Stomach (tissue), 9 donors: ENCODE measurements around the gene HERPUD1. TPM values are rescaled to one million over a fixed set of nuclear protein-coding genes. Genes with fewer than 3 reads are reported as not detected.
A peak's percentile ranks its signal among the peaks of the same experiment; 100 is the strongest.

Source experiments
- DNase-seq, 2 donors: peaks; one replicate each; pipeline versions ENCODE4 v3.0.0 to v3.0.0-alpha.2; 2013 to 2019
- H3K27ac ChIP-seq, 5 donors: fragments of 200-600 bp in 4 of 5; sonication (generic) in 4 of 5; one replicate each; pipeline ENCODE4 v1.5.1; 2013 to 2019; ENCODE audit warnings: mild to moderate bottlenecking in 1 of 5, moderate library complexity in 1 of 5
- H3K27me3 ChIP-seq, 3 donors: fragments of 200-600 bp; sonication (generic); one replicate each; pipeline ENCODE4 v1.5.1; 2017 to 2019; ENCODE audit warnings: mixed run types in 1 of 3
- H3K36me3 ChIP-seq, 4 donors: fragments of 200-600 bp; sonication (generic); 1 replicate in 3 of 4; 2 replicates in 1 of 4; pipeline ENCODE4 v1.5.1; 2016 to 2019
- H3K4me1 ChIP-seq, 4 donors: fragments of 200-600 bp; sonication (generic); one replicate each; pipeline ENCODE4 v1.5.1; 2016 to 2019
- H3K4me3 ChIP-seq, 4 donors: fragments of 200-600 bp; sonication (generic) in 3 of 4; one replicate each; pipeline ENCODE4 v1.5.1; 2016 to 2019; ENCODE audit warnings: mild to moderate bottlenecking in 1 of 4
- H3K9me3 ChIP-seq, 4 donors: fragments of 200-600 bp; sonication (generic); one replicate each; pipeline ENCODE4 v1.5.1; 2016 to 2019
- EP300 ChIP-seq: sonication (generic); formaldehyde crosslinking; IDR thresholded peaks from one replicate; pipeline ENCODE4 v1.6.1; 2017; ENCODE audit warnings: antibody characterized with exemption
- POLR2A ChIP-seq, 4 donors: fragments of 450-650 bp; IDR thresholded peaks; one replicate each; pipeline ENCODE4 v1.6.1; 2016; ENCODE audit warnings: antibody characterized with exemption in 4 of 4, control low read depth in 2 of 4, mild to moderate bottlenecking in 1 of 4, moderate library complexity in 1 of 4
- POLR2AphosphoS5 ChIP-seq, 3 donors: sonication (generic); formaldehyde crosslinking; IDR thresholded peaks; one replicate each; pipeline ENCODE4 v1.6.1; 2016; ENCODE audit warnings: antibody characterized with exemption in 3 of 3
- WGBS, 5 donors: extraction: QIAGEN DNeasy Blood & Tissue Kit in 3 of 5; methylation state at CpG; one replicate each; pipeline versions ENCODE4 v1.1.5 to v1.1.7; 2013 to 2018; 5-methylcytosine and 5-hydroxymethylcytosine counted together
- intact Hi-C: fragments of 100-400 bp; cut with DNase I; formaldehyde crosslinking; loops from one replicate; pipeline ENCODE4 v1.15.1; 2023; ENCODE audit warnings: low total_unique reads
- polyA plus RNA-seq, 3 donors: library from polyadenylated mRNA; stranded (reverse); fragments of 200-250 nt; gene quantifications; one replicate each; pipeline ENCODE4 v1.2.3, GENCODE V29; 2013
- total RNA-seq, 5 donors: library from RNA; depleted of rRNA; stranded (reverse); fragments of >200 nt; gene quantifications; one replicate each; pipeline versions ENCODE4 v1.1.0 to v1.2.3, GENCODE V29; 2014 to 2016
- TF ChIP-seq, protein P1 (sequence below), 7 experiments: fragments of 450-650 bp in 4 of 7; fragments of 200-600 bp in 3 of 7; sonication (generic) in 3 of 7; IDR thresholded peaks; one replicate each; pipeline ENCODE4 v1.5.1; 2016 to 2019; ENCODE audit warnings: antibody characterized with exemption in 7 of 7, control low read depth in 2 of 7, mild to moderate bottlenecking in 1 of 7
- donor health status: healthy with polysubstance abuse.
- donor health status: Bipolar disorder and iron deficiency.
- donor health status: healthy.

The HERPUD1 gene
- total and polyA plus RNA-seq, 8 donors, result 2.6 to 329 (median 74.7) TPM

DNA sequence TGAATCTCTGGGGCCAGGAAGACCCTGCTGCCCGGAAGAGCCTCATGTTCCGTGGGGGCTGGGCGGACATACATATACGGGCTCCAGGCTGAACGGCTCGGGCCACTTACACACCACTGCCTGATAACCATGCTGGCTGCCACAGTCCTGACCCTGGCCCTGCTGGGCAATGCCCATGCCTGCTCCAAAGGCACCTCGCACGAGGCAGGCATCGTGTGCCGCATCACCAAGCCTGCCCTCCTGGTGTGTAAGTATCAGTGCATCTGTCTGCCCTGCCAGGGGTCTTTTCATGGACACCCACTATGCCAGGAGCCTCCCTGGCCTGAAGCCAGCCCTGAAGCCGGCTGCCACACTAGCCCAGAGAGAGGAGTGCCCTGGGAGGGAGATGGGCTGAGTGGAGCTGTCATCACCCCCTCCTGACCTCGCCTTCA is 29.9 kb downstream of the HERPUD1 start, which contains the start of gene CETP:
TSS of gene CETP (plus strand) at position 100 of the 431 bp plus-strand sequence. CDS start at position 130, 30 bp downstream.
- no peaks in the 10 kb centered on the region for H3K36me3 ChIP-seq
- TF ChIP-seq POLR2AphosphoS5 (IDR thresholded peaks at IDR 0.05) (no peak), EP300 (no peak), POLR2A (IDR thresholded peaks at IDR 0.05) (no peak)
- TF ChIP-seq, protein P1, sequence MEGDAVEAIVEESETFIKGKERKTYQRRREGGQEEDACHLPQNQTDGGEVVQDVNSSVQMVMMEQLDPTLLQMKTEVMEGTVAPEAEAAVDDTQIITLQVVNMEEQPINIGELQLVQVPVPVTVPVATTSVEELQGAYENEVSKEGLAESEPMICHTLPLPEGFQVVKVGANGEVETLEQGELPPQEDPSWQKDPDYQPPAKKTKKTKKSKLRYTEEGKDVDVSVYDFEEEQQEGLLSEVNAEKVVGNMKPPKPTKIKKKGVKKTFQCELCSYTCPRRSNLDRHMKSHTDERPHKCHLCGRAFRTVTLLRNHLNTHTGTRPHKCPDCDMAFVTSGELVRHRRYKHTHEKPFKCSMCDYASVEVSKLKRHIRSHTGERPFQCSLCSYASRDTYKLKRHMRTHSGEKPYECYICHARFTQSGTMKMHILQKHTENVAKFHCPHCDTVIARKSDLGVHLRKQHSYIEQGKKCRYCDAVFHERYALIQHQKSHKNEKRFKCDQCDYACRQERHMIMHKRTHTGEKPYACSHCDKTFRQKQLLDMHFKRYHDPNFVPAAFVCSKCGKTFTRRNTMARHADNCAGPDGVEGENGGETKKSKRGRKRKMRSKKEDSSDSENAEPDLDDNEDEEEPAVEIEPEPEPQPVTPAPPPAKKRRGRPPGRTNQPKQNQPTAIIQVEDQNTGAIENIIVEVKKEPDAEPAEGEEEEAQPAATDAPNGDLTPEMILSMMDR (IDR thresholded peaks at IDR 0.05), result no peak
- H3K4me3 ChIP-seq, result no peak within 1 kb of the TSS
- intact Hi-C loops, result no loop called here
- peaks cover 0 to 45% (median 8%) of the 10 kb centered on the region in 4 donors for H3K4me1 ChIP-seq
- H3K27ac ChIP-seq, result no peak within 1 kb of the TSS
- H3K9me3 ChIP-seq, result no peaks in the 10 kb centered on the region
- WGBS, 5 donors, result 74 to 84% (median 80%) methylated on average over 7 to 12 of the region's 12 CpGs
- DNase-seq, result no peak
- no peaks in the 10 kb centered on the region for H3K27me3 ChIP-seq

DNA sequence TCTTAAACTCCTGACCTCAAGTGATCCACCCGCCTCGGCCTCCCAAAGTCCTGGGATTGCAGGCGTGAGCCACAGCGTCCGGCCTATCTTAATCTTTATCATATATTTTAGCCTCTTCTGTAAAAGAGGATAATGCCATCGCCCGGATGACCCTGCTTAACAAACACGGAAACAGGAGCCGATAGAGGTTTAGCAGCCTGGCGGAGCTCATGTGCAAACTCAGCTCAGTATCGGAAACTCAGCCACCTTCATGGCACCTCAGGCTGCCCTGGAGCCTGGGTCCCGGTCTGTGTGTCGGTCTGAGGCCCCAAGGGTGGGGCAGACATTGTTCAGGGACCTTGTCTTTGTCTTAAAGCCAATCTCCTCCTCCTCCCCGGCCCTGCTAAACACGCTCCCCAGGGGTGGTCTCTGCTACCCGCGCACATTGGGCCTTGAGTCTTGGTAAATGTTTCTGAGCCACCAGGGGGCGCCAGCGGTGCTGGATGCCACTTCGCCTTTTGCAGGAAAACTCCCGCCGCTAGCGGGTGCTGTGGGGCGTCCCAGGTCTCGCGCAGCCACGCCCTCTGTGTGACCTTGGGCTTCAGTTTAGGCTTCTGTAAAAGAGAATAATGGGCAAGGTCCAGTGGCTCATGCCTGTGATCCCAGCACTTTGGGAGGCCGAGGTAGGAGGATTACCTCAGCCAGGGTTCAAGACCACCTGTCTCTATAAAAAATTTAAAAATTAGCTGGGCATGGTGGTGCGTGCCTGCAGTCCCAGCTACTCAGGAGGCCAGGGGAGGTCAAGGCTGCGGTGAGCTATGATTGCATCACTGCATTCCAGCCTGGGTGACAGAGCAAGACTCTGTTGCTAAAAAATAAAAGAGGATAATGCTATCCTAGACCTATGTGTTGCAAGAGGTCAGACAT is 32.6 kb downstream of the HERPUD1 start:
- 44 to 56% (median 46%) methylated on average over 24 to 30 of the region's 30 CpGs for WGBS, 5 donors
- peak in 1 of 3 donors; percentile 46 for TF ChIP-seq POLR2AphosphoS5 (IDR thresholded peaks at IDR 0.05)
- TF ChIP-seq POLR2A (IDR thresholded peaks at IDR 0.05), result no peak
- no peak for TF ChIP-seq EP300
- TF ChIP-seq, protein P1 (IDR thresholded peaks at IDR 0.05), result peak in 5 of 7 experiments; percentile 54 to 93 (median 81)

DNA sequence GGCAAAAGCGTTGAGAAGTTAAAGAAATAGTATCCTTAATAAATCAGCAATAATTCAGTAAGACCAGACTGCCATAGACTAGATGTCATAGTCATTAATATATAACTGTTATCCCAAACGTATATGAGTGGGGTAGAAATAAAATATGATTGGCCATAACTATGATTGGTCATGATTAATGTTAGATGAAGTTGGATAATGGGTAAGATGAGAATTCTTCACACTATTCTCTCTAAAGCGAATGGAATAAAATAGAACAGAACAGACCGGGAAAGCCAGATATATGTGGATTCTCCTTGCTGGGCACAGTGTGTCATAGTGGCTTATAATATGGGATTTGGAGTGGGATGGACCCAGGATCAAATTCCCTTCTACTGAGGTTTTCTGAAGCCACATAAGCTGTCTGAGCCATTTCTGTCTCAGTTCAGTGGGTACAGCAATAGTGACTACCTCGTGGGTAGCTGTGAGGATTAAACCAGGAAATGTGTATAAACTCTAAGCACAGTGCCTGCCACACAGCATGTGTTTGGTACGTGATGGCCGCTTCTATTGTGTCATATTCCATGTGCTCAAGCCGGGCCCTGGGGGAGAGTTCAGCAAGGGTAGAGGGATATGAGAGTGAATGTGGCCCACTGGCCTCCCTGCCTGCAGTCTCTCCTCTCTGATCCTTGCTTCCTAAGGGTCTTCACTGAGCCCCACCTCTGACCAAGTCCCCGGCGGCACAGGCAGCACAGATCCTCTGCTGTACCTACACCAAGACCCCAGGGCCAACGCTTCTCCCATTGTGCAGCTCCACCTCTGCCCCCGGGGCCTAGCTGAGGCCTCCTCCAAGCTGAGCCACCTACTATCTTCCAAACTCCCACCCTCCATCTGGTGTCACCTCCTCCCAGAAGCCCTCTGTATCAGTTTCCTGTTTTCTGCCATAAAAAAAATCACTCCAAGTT is 33.5 kb downstream of the HERPUD1 start:
- peak overlapping the region in 3 of 5 donors; percentile 38 to 61 (median 39) for H3K27ac ChIP-seq
- H3K9me3 ChIP-seq, result no peaks in the 10 kb centered on the region
- H3K36me3 ChIP-seq, result no peaks in the 10 kb centered on the region
- peaks cover 0 to 37% (median 8%) of the 10 kb centered on the region in 4 donors for H3K4me1 ChIP-seq
- TF ChIP-seq POLR2AphosphoS5 (IDR thresholded peaks at IDR 0.05), result no peak
- TF ChIP-seq, protein P1 (IDR thresholded peaks at IDR 0.05), result no peak
- no peak for TF ChIP-seq EP300
- no peak for TF ChIP-seq POLR2A (IDR thresholded peaks at IDR 0.05)
- intact Hi-C loops, result no loop called here
- H3K4me3 ChIP-seq, result no peak overlapping the region
- no peaks in the 10 kb centered on the region for H3K27me3 ChIP-seq
- WGBS, 5 donors, result 76 to 86% (median 83%) methylated on average over 12 of the region's 12 CpGs
- DNase-seq, result no peak

More for the DNA sequence above, 32.6 kb downstream of the HERPUD1 start:
- intact Hi-C loops, result no loop called here
- DNase-seq, result peak; percentile 92 to 93
- no peaks in the 10 kb centered on the region for H3K36me3 ChIP-seq
- H3K27me3 ChIP-seq, result no peaks in the 10 kb centered on the region
- H3K4me1 ChIP-seq, result peaks cover 0 to 44% (median 8%) of the 10 kb centered on the region in 4 donors
- H3K4me3 ChIP-seq, result no peak overlapping the region
- H3K27ac ChIP-seq, result peak overlapping the region in 1 of 5 donors; percentile 61
- no peaks in the 10 kb centered on the region for H3K9me3 ChIP-seq

DNA sequence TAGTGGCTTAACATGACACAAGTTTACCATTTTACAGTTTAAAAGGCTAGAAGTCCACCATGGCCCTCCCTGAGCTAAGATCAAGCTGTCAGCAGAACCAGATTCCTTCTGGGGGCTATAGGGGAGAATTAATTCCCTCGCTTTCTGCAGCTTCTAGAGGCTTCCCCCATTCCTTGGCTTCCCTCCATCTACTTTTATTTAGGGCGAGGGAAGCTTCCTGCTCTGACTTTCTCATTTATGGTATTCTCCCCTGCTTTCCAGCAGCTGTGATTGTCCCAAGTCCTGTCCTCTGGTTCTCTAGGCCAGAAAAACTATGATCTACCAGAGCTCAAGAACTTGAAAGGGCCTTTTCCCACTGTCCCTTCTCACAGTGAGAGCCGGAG is 34.1 kb downstream of the HERPUD1 start:
- intact Hi-C loops, result no loop called here
- Histone ChIP-seq H3K27ac (peak overlapping the region in 3 of 5 donors; percentile 1 to 39 (median 38)), H3K36me3 (no peaks in the 10 kb centered on the region), H3K4me1 (peaks cover 0 to 31% (median 8%) of the 10 kb centered on the region in 4 donors), H3K9me3 (no peaks in the 10 kb centered on the region), H3K4me3 (no peak overlapping the region), H3K27me3 (peaks cover 0 to 3% (median 0%) of the 10 kb centered on the region in 3 donors)
- 52 to 89% (median 80%) methylated on average over 3 of the region's 3 CpGs for WGBS, 5 donors
- DNase-seq, result peak in 1 of 2 donors; percentile 42
- TF ChIP-seq POLR2AphosphoS5 (IDR thresholded peaks at IDR 0.05), result no peak
- TF ChIP-seq EP300, result no peak
- TF ChIP-seq, protein P1 (IDR thresholded peaks at IDR 0.05), result no peak
- no peak for TF ChIP-seq POLR2A (IDR thresholded peaks at IDR 0.05)
